ENCODE data around the gene UVRAG. TPM values are rescaled to one million over a fixed set of nuclear protein-coding genes. Genes with fewer than 3 reads are reported as not detected.

UVRAG gene
- total and polyA plus RNA-seq, 2 of the 13 experiments (the other 11 are each of a cell fraction or from before 2014, with no cell fraction given) = 9.7 to 17.3 TPM

DNA sequence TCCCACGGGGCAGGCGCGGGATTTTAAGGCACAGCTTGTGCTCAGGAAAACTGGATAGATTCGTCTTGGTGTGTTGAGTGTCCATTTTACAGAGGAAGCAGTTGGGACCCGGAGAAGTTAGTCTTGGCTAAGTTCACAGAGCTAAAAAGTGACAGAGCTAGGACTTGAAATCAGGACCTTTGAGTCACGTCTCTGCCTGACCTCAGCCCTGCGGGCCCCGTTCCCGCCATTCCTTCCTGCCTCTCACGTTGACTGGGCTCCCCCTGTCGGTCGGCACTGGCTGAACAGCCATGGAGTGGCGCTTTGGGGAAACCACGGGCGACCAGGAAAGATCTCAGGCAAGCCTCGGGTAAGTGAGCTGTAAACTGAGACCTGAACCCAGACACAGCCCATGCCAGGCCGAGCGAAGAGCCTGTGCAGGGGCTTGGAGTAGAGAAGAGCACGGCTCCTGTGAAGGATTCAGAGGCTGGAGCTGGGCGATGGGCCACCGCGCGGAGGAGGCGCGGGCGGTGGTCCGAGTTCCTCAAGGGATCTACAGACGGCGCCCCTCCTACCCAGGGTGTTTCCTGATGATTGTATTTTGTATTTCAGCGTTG is 337.2 kb downstream of the UVRAG start (continued):
- TF ChIP-seq, protein P1, sequence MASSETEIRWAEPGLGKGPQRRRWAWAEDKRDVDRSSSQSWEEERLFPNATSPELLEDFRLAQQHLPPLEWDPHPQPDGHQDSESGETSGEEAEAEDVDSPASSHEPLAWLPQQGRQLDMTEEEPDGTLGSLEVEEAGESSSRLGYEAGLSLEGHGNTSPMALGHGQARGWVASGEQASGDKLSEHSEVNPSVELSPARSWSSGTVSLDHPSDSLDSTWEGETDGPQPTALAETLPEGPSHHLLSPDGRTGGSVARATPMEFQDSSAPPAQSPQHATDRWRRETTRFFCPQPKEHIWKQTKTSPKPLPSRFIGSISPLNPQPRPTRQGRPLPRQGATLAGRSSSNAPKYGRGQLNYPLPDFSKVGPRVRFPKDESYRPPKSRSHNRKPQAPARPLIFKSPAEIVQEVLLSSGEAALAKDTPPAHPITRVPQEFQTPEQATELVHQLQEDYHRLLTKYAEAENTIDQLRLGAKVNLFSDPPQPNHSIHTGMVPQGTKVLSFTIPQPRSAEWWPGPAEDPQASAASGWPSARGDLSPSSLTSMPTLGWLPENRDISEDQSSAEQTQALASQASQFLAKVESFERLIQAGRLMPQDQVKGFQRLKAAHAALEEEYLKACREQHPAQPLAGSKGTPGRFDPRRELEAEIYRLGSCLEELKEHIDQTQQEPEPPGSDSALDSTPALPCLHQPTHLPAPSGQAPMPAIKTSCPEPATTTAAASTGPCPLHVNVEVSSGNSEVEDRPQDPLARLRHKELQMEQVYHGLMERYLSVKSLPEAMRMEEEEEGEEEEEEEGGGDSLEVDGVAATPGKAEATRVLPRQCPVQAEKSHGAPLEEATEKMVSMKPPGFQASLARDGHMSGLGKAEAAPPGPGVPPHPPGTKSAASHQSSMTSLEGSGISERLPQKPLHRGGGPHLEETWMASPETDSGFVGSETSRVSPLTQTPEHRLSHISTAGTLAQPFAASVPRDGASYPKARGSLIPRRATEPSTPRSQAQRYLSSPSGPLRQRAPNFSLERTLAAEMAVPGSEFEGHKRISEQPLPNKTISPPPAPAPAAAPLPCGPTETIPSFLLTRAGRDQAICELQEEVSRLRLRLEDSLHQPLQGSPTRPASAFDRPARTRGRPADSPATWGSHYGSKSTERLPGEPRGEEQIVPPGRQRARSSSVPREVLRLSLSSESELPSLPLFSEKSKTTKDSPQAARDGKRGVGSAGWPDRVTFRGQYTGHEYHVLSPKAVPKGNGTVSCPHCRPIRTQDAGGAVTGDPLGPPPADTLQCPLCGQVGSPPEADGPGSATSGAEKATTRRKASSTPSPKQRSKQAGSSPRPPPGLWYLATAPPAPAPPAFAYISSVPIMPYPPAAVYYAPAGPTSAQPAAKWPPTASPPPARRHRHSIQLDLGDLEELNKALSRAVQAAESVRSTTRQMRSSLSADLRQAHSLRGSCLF (CRISPR knock-in tag; IDR thresholded peaks at IDR 0.05; ENCODE audit: borderline replicate concordance) = no peak
- TF ChIP-seq ZNF720 (CRISPR knock-in tag; IDR thresholded peaks at IDR 0.05) (no peak), ZBTB3 (CRISPR knock-in tag; IDR thresholded peaks at IDR 0.05; ENCODE audit: borderline replicate concordance, low read depth) (no peak), ZNF160 (CRISPR knock-in tag; IDR thresholded peaks at IDR 0.05) (no peak), ZNF34 (CRISPR knock-in tag; IDR thresholded peaks at IDR 0.05; ENCODE audit: borderline replicate concordance) (no peak), ELF3 (CRISPR knock-in tag; IDR thresholded peaks at IDR 0.05) (peak; percentile 66; the same call in 1 of the 2 replicates), KMT2B (CRISPR knock-in tag; IDR thresholded peaks at IDR 0.05) (peak; percentile 40; the same call in 1 of the 2 replicates), KDM6A (CRISPR knock-in tag; IDR thresholded peaks at IDR 0.05; ENCODE audit: low read depth) (no peak), ZBTB38 (CRISPR knock-in tag; IDR thresholded peaks at IDR 0.05) (peak; percentile 95), ZNF549 (CRISPR knock-in tag; IDR thresholded peaks at IDR 0.05) (no peak), ZNF234 (CRISPR knock-in tag; conservative IDR thresholded peaks at IDR 0.05) (no peak), TAF15 (IDR thresholded peaks at IDR 0.05; ENCODE audit: low read depth, low read length, poor library complexity, severe bottlenecking) (no peak), ZNF124 (CRISPR knock-in tag; IDR thresholded peaks at IDR 0.05) (peak; percentile 47), ZNF792 (CRISPR knock-in tag; IDR thresholded peaks at IDR 0.05) (peak; percentile 80), ATAD3A (CRISPR knock-in tag; IDR thresholded peaks at IDR 0.05) (no peak; the same call in 1 of the 2 replicates), ZSCAN29 (CRISPR knock-in tag; conservative IDR thresholded peaks at IDR 0.05) (no peak)
- TF ChIP-seq, protein P2, sequence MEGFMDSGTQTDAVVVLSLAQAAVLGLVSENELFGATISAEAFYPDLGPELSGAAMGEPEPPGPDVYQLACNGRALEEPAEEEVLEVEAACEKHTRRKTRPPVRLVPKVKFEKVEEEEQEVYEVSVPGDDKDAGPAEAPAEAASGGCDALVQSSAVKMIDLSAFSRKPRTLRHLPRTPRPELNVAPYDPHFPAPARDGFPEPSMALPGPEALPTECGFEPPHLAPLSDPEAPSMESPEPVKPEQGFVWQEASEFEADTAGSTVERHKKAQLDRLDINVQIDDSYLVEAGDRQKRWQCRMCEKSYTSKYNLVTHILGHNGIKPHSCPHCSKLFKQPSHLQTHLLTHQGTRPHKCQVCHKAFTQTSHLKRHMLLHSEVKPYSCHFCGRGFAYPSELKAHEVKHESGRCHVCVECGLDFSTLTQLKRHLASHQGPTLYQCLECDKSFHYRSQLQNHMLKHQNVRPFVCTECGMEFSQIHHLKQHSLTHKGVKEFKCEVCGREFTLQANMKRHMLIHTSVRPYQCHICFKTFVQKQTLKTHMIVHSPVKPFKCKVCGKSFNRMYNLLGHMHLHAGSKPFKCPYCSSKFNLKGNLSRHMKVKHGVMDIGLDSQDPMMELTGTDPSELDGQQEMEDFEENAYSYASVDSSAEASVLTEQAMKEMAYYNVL (CRISPR knock-in tag; IDR thresholded peaks at IDR 0.05; ENCODE audit: borderline replicate concordance) = no peak
- TF ChIP-seq, protein P3, sequence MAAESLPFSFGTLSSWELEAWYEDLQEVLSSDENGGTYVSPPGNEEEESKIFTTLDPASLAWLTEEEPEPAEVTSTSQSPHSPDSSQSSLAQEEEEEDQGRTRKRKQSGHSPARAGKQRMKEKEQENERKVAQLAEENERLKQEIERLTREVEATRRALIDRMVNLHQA (CRISPR knock-in tag; IDR thresholded peaks at IDR 0.05) = no peak
- TF ChIP-seq, protein P4, sequence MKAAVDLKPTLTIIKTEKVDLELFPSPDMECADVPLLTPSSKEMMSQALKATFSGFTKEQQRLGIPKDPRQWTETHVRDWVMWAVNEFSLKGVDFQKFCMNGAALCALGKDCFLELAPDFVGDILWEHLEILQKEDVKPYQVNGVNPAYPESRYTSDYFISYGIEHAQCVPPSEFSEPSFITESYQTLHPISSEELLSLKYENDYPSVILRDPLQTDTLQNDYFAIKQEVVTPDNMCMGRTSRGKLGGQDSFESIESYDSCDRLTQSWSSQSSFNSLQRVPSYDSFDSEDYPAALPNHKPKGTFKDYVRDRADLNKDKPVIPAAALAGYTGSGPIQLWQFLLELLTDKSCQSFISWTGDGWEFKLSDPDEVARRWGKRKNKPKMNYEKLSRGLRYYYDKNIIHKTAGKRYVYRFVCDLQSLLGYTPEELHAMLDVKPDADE (CRISPR knock-in tag; IDR thresholded peaks at IDR 0.05) = no peak
- TF ChIP-seq, protein P5, sequence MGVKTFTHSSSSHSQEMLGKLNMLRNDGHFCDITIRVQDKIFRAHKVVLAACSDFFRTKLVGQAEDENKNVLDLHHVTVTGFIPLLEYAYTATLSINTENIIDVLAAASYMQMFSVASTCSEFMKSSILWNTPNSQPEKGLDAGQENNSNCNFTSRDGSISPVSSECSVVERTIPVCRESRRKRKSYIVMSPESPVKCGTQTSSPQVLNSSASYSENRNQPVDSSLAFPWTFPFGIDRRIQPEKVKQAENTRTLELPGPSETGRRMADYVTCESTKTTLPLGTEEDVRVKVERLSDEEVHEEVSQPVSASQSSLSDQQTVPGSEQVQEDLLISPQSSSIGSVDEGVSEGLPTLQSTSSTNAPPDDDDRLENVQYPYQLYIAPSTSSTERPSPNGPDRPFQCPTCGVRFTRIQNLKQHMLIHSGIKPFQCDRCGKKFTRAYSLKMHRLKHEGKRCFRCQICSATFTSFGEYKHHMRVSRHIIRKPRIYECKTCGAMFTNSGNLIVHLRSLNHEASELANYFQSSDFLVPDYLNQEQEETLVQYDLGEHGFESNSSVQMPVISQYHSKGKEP (CRISPR knock-in tag; IDR thresholded peaks at IDR 0.05) = no peak

Measured in HepG2 (cell line).